Measurements from ENCODE around the gene PARP9.

GRCh38 chr3:122497425-122497824 lies 66.7 kb downstream of the PARP9 start:
- no peak for TF ChIP-seq CTCF (IDR thresholded peaks at IDR 0.05; ENCODE audit: low read depth, low read length)
- no peak for TF ChIP-seq EZH2phosphoT487 (IDR thresholded peaks at IDR 0.05; ENCODE audit: low read depth)

Data from OCI-LY3 (cell line).